Fibroblast of the conjunctiva (primary cell): ENCODE measurements around the gene SUSD6.
"Not testable (repeated sequence)": the region's sequence is repeated elsewhere in the genome, so short reads cannot be mapped to it uniquely, and the experiment has no call there.

ENCODE experiments used
- DNase-seq: peaks from one replicate; pipeline ENCODE4 v3.0.0-alpha.2; 2010; ENCODE audit warnings: low read depth

SUSD6 gene

DNA sequence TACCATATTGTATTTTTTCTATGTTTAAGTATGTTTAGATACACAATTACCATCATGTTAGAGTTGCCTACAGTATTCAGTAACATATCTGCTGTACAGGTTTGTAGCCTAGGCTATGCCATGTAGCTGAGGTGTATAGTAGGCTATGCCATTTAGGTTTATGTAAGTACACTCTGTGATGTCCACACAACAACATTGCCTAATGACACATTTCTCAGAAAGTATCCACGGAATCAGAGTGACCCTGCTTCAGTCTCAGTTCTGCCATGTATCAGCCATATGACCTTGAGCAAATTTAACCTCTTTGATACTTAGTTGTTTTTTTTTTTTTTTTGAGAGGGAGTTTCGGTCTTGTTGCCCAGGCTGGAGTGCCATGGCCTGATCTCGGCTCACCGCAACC lies 12.7 kb downstream of the SUSD6 start:
- no peak for DNase-seq

DNA sequence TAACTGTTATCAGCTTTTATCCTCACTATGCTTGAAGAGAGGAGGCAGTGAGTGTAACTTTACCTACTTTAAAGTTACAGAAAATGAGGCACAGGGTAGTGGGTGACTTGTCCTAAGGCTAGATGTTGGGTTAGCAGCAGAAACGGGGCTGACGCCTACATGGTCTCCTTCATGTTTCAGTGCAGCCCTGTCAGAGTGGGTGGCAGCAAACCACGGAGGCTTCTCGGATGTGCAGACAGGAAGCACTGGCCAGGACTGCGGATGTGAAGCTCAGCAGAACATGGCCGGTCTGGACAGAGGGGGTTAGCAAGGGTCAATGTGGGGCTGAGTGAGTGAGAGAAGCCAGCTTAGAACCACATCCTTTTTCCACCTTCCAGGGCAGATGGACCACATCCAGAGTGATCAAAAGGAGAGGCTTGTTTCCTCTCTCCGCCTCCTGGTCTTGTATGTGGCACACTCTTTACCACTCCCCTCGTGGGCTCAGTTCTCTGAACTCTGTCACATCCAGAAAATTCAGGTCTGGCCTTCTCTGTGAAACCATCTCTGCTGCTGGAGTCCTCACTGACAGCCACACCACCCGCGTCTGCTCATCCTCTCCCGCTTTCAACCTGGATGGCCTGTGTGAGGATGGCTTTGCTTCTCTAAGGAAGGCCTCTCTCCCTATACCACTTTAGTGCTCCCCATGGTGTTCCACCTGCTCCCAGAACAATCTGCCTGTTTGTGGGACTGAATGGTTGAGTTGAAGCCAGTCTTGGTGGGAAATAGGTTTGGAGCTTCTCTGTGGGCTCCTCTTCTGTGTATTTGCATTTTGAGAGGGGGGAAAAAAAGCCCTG lies 14.1 kb downstream of the SUSD6 start:
- DNase-seq: no peak

DNA sequence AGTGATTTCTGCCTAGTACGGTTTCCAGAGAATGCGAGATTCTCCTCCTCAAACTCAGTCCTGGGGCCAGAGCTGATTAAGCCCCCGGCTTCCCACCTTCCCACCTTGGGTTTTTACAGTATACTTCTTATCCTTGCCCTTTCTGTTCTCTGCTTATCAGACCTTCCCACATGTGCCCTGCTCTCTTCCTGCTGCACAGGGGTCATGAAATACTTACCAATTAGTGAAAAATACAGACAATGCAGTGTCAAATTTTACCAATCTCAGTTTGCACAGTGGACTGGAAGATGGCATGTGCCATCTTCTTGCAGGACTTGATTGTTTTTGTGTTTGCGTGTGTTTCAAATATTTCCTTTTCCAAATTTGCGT lies 14.7 kb downstream of the SUSD6 start:
- no peak for DNase-seq

DNA sequence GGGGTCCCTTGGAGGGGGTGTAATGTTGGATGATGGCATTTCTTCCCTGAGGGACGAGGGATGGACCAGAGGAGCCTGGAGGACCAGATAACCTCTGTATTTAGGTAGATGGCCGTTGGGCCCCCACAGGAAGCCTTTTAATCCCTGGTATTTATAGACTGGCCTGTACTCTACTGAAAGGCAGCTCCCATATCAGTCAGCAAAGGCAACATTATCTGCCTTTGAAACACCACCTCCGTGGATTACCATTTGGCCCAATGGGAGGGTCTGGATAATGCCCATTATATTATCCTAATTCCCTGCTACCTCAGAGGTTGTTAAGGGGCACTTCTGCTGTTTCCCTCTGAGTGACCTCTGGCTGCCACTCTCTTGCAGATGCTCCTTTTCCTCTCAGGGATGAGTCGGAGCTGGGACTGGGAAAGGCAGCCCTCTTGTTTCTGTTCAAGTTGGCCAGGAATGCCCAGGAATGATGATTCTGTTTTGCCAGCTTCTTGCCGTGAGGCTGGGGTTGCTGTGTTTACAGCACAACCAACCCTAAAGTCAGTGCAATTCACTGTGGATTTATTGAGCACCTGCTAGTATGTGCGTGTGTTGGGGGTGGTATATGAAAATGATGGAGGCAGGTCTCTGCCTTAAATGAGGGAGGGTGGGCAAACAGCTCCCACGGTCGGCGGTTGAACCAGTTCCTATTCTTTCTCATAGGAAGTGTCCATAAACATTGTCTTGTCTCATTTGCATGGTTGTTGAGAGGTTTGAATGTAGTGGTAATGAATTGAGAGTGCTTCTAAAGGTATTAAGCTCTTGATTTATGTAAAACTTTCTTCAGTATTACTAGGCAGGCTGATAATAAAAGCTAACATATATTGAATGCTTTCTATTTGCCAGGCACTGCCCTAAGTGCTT lies 18.1 kb downstream of the SUSD6 start:
- no peak for DNase-seq

DNA sequence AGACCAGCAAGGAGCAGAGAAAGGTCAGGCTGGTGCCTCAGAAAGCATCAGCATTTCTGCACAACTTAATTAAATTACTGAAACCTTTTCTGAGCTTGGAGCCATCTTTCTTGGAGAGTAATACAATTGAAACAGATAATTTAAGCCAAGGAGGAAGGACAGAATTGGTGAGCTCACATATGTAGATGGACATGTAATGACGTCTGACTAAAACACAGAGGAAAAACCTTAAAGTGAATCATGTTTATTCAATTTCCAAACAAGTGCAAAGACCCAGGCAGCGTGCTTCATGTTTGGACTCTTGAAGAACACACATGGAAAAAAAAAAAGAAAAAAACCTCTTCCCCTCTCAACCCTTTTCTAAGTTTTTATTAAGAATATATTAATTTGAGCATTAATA lies 19.0 kb downstream of the SUSD6 start:
- no peak for DNase-seq

DNA sequence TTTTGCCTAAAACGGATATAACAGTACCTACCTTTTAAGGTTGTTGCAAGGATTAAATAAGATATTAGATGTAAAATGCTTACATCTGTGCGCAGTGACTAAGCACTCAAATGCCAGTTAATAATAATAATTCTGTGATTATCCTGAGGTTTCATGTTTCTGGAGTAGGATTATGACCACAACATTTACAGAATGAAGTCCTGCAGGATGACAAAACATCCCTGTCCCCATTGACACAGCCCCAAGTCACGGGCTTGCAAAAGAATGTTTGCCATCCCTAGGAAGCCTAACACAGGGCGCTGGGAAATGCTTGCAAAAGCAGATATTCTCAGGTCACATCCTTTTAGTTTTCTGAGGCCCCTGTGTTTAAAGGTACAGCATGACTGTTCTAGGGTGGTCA lies 20.1 kb downstream of the SUSD6 start:
- no peak for DNase-seq

DNA sequence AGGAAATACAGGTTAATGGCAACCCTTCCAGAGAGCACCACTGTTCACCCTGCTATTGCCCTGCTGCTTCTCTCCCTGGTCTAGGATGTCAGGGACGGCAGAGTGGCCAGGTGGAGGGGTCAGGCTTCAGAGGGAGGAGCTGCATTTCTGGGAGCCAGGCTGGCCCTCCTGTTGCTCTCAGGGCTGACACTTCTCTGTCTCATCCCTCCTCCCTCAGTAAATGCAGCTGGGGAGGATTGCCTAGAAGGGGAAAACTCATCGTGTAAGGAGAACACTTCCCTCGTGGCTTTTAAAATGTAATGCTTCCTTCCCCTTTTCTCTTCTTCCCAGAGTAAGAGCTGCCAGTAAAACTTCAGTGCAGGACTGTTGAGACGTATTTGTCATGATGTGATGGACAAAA lies 20.8 kb downstream of the SUSD6 start:
- no peak for DNase-seq

DNA sequence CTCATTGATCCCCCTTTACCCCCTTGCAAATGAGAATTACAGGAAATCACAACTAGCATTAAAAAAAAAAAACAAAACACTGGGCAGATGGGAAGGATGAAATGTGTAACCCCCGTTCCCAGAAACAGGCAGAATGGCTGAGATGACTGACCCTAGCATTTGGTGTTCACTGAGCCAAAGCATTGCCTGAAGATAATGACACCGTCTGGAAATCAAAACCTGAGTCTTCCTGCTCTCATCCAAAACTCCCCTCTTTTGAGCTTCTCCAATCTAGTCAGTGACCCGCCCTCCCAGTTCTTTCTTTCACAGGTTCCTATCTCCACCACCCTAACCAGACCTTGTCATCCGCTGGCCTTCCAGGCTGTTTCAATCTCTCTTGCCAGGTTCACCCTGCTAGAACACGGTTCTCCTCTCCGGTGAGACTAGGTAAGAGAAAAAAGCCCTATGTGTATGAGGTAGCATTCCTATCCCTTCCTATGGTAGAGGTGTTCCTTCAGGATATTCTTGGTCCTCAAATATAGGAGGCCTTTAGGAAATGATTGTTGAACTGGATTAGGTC lies 21.3 kb downstream of the SUSD6 start:
- no peak for DNase-seq

DNA sequence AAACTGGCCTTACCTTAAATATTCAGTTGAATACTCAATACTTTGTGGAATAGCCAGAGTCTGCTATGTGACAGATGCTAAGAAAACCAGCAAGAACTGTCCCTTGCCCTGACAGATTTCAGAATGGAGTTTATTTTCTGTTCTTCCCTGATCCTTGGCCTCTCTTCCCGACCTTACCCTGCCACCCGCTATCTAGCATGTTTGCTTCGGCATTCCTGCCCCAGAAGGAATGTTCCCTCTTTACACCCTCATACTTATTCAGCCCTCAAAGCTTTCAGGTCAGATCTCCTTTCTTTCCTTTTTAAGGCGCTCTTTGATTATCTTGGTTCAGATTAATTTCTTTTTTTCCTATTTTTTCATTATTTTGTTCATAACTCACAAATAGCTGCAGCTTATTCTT lies 21.8 kb downstream of the SUSD6 start:
- DNase-seq: no peak

DNA sequence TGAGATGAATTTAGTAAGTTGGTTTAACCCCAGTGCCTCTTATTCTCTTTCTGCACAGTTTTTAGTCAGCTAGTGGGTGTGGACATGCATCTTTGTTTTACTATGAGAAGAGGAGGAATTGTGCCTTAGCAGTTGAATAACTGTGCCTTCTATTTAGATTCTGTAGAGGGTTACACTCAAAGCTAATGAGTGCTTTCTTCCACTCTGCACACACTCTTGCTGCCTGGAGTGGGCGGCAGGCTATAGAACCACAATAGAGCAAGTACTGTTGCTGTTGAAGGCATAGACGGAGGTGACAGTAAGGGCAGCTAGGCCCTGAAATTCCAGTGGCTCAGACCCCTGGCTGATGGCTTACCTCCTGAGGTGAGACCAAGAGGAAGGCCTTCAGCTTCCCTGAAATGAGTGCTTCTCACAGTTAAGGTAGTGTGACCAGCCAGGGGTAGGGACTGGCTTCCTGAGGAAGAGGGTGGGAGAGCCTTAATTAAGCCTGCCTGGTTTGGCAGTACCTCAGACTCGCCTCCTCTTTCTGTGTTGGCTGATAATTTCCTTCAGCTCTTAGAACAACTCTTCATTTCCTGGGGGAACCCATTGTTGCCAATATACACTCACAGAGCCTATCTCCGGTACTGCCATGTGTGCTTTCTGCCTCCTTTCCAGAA lies 24.7 kb downstream of the SUSD6 start:
- DNase-seq: no peak

DNA sequence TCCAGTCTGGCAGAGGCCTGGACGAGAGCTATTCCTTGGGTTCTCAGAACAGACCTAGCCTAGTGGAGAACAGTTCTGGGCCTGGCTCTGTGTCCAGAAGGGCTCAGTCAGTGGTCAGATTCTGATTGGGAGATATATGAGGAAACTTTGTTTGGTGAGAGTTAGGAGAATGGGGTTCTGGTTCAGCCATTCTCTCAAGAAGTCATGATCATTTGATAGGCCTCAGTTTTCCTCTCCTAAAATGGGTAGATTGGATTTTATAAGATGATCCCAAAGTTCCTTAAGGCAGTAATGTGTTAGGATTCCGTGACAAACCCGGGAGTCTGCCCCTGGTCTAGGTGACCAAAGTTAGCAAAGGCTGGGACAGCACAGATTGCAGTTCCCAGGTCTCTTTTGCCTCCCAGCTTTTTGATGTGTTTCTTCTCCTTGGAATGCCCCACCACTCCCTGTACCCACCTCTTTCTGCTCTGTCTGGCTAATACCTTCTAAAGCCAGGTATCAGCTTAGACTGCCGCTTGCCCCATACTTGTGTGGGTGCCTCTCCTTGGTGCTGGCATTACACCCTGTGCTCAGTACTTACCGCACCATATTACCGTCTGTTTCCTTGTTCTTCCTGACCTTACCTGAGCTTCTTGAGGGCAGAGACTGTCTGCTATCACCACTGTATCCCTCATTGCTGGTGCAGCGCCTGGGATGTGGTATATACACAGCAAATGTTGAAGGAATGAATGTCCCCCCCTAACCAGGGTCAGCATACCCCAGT lies 25.5 kb downstream of the SUSD6 start:
- DNase-seq: no peak

DNA sequence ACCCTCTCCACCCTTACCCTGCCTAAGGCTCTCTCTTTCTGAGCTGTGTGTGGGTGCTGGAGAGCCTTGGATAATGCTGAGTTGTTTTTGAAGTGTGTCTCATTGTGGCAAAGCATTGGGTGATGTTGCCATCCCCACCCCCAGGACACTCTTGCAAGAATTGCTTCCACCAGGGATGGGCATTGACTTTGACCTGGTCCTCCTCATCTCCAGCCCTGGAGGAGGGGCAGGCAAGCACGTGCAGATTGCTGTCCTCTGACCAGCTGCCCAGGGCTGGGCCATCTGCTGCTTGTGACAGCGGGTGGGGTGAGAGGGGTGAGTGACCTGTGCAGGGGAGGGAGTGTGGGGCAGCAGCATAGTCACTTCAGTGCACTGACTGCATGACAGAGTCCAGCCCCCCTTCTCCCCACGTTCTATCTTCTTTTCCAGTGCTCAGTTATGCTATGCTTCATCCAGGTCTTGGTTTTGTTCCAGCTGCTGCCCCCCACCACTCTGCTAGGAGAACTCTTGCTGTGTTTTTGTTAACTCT lies 26.2 kb downstream of the SUSD6 start:
- DNase-seq: no peak

DNA sequence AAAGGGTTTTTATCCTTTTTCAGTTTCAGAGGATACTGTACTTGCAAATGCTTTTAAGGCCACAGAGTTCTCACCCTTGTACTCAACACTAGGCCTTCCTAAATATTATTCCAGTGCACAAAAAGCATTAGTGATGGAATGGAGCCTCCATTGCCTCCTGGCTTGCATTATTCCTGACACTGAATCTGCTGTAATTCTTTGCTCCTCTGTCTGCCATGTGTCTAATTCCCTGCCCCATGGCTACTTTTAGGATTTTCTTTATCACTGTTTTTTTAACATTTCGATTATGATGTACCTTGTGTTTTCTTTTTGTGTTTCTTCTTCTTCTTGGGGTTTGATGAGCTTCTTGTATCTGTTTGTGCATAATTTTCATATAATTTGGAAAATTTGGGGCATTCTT lies 29.5 kb downstream of the SUSD6 start:
- DNase-seq: no peak

DNA sequence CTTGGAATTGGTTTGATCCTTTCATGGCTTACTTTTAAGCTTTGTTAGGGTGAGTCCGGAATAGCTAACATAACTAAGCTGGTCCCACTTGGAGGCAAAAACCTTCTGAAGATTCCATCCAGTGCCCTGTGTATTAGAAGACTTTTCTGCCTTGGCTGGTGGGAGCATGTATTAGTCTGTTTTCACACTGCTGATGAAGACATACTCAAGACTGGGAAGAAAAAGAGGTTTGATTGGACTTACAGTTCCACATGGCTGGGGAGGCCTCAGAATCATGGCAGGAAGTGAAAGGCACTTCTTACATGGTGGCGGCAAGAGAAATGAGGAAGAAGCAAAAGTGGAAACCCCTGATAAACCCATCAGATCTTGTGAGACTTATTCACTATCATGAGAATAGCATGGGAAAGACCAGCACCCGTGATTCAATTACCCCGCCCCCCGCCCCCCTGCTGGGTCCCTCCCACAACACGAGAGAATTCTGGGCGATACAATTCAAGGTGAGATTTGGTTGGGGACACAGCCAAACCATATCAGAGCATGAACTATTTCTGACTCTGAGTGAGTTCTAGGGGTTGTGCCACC lies 30.9 kb downstream of the SUSD6 start:
- DNase-seq: not testable (repeated sequence)

DNA sequence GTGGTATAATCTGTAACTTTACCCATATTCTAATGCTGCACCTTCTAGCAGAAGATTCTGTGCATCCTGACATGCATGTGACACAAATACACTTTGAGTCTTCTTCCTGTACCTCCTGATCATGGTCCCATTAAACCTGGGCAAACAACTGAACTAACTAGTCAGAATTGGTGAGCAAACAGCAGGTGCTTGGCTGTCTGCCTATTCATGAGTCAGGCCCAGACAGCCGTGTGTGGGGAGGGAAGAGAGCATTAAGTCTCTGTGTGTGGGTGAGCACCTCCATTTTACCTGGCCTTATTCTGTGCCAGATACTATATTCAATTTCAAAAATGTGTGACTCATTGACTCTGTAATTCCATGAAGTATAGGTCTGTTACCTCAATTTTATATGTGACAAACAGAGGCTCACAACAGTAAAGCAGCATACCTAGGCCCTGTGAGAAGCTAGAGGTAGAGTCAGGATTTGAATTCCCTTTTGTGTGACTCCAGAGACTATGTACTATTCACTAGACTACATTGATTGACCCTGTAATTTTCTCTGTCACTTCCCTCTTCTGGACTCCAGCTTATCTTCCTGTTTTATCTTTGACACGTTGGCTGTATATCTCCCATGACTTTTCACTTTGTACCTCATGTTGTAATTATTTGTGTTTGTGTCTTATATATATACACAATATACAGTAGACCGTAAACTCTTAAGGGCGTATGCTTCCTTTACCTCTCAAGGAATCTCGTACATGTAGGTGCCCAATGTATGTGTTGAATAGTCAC lies 32.2 kb downstream of the SUSD6 start:
- DNase-seq: no peak

DNA sequence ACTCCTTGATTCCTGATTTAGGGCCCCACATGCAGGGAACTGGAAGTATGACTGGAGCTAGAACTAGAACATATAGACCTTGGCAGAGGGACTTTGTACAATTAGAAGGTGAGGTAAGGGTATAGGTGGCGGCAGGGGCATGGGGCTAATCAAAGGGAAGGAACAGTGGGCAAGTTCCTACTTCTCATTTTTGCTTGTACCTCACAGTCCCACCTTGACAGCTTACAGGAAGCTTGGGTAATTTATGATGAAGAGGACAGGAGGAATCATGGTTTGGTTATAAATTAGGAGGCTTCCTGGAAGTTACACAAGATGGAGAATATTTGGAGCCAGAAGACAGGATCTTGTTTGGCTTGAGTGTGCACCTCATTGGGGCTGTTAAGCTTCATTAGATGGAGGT lies 33.4 kb downstream of the SUSD6 start:
- DNase-seq: no peak

DNA sequence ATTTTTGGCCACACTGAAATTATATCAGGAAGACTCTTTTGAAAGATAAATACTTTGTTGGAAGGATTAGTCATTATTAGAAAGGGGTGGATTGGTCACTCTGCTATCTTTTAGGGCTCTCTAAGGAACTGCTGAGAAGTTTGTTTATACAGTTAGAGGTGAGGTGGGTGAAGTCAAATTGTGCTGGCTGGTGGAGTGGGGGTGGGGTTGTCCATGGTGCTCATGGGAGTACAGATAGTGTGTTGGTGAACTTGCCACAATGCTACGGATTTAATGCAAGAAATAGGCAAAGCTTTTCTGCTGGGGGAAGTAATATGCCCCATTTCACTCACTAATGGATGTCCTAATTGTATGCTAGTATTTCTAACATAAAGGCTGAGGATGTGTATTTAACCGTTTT lies 35.8 kb downstream of the SUSD6 start:
- DNase-seq: no peak

DNA sequence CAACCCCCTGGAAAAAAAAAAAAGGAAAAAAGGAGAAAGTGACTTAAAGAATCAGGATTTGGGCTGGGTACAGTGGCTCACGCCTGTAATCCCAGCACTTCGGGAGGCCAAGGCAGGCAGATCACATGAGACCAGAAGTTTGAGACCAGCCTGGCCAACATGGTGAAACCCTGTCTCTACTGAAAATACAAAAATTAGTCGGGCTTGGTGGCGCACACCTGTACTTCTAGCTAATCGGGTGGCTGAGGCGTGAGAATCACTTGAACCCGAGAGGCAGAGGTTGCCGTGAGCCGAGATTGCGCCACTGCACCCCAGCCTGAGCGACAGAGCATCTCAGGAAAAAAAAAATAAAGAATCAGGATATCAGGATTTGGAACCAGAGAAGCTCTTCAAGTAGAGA lies 36.2 kb downstream of the SUSD6 start:
- not testable (repeated sequence) for DNase-seq

DNA sequence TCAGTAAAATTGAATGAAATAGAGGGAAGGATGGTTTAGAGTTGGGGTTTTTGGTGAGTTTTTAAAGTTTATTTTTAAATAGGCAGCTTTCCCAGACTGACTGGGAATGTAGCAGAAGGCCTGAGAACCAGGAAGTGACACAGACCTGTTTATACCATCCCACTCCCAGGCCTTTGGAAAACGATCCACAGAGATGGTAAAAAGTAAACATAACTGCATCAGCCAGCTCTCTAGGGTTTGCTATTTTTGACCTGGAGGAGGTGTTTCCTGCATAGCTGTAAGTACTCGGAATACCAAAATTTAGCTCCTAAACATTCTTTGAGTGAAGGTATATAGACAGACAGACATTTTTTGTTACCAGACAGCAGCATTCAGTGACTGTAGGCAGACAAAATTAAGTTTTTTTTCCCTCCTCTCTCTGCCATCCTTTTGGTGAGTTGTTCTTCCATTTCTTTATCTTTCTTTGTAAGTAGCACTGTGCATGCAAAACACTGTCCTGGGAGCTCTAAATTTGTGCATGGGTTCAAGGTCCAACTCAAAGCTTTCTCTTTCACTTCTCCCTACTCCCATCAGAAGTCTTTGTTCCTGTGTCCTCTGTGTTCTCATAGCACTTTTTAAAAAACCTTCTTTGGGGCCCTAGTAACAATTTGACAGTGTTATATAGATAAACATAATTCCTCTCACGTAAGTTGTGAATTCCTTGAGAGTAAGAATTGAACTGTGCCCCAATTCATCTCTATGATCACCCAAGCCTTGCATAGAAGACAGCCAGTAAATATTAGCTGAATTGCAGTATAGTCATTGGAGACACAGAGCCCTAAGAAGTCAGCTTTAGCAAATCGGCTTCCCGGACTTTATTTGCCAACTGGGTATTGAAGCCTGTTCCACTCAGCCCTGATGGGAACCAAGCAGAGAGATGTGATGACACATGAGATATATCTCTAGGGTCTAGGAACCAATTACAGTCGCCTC lies 37.4 kb downstream of the SUSD6 start:
- no peak for DNase-seq
